WERI-Rb-1 (cell line): ENCODE measurements around the gene CCNT1.
A peak's percentile ranks its signal among the peaks of the same experiment; 100 is the strongest.

ENCODE experiments used
- DNase-seq: peaks from one replicate; pipeline ENCODE4 v3.0.0-alpha.2; 2020
- H3K27ac ChIP-seq: fragments of 250-450 bp; sonication (Bioruptor Pico); 2 replicates; pipeline ENCODE4 v1.5.1; 2020; ENCODE audit warnings: mild to moderate bottlenecking, moderate library complexity
- H3K27me3 ChIP-seq: fragments of 250-450 bp; sonication (Bioruptor Pico); 2 replicates; pipeline ENCODE4 v1.5.1; 2021; ENCODE audit warnings: mild to moderate bottlenecking, low read depth, moderate library complexity; ENCODE audit not compliant: insufficient read depth, severe bottlenecking
- H3K36me3 ChIP-seq: fragments of 250-450 bp; sonication (Bioruptor Pico); 2 replicates; pipeline ENCODE4 v1.5.1; 2020; ENCODE audit warnings: mild to moderate bottlenecking, moderate library complexity
- H3K4me3 ChIP-seq: 2 replicates; pipeline ENCODE4 v1.5.1; 2011; ENCODE audit warnings: low read depth, mild to moderate bottlenecking, control low read depth, low read length
- H3K9me3 ChIP-seq: fragments of 250-450 bp; sonication (Bioruptor Pico); 2 replicates; pipeline ENCODE4 v1.5.1; 2021; ENCODE audit warnings: mild to moderate bottlenecking, moderate library complexity; ENCODE audit not compliant: severe bottlenecking
- TF ChIP-seq, protein P1 (sequence below): IDR thresholded peaks from 2 replicates; pipeline ENCODE4 v1.5.1; 2011; ENCODE audit warnings: low read depth, mild to moderate bottlenecking, control low read depth, inconsistent platforms, low read length

Gene CCNT1

GRCh38 chr12:48716493-48717251 is at the start of gene CCNT1:
TSS of gene CCNT1 (minus strand) at chr12:48716707. CDS start at chr12:48716675, 32 bp downstream.
- peak; percentile 99 for DNase-seq
- Histone ChIP-seq H3K27me3 (no peaks in the 10 kb centered on the region), H3K9me3 (peaks cover 7% of the 10 kb centered on the region), H3K4me3 (peak within 1 kb of the TSS; percentile 75), H3K36me3 (peaks cover 35% of the 10 kb centered on the region), H3K27ac (peak within 1 kb of the TSS; percentile 91)
- TF ChIP-seq, protein P1, sequence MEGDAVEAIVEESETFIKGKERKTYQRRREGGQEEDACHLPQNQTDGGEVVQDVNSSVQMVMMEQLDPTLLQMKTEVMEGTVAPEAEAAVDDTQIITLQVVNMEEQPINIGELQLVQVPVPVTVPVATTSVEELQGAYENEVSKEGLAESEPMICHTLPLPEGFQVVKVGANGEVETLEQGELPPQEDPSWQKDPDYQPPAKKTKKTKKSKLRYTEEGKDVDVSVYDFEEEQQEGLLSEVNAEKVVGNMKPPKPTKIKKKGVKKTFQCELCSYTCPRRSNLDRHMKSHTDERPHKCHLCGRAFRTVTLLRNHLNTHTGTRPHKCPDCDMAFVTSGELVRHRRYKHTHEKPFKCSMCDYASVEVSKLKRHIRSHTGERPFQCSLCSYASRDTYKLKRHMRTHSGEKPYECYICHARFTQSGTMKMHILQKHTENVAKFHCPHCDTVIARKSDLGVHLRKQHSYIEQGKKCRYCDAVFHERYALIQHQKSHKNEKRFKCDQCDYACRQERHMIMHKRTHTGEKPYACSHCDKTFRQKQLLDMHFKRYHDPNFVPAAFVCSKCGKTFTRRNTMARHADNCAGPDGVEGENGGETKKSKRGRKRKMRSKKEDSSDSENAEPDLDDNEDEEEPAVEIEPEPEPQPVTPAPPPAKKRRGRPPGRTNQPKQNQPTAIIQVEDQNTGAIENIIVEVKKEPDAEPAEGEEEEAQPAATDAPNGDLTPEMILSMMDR = 0 out of 2 replicates have a peak, but pooled peaks have one; percentile 7

DNA sequence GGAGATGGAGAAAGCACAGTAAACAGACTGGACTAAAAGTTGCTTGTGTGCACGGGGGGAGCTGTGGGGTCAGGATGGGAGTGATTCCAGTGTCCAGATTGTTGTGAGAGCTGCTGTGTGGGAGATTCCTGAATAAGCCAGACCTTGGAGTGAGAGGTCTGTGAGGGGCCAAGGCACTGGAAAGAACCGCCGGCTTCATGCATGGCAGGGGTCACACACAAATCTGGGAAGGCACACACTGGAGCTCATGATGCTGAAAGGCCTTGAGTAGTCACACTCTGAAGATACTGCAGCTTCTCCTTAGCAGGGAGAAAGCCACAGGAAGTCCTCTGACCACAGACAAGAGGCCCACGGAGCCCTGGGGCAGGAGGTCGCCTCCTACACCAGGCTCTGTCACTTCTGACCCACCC is 49.3 kb upstream of the CCNT1 start:
- no peak for DNase-seq
- Histone ChIP-seq H3K9me3 (no peaks in the 10 kb centered on the region), H3K27ac (no peak overlapping the region), H3K4me3 (no peak overlapping the region), H3K36me3 (peaks cover 34% of the 10 kb centered on the region), H3K27me3 (no peaks in the 10 kb centered on the region)
- TF ChIP-seq, protein P1 = no peak

DNA sequence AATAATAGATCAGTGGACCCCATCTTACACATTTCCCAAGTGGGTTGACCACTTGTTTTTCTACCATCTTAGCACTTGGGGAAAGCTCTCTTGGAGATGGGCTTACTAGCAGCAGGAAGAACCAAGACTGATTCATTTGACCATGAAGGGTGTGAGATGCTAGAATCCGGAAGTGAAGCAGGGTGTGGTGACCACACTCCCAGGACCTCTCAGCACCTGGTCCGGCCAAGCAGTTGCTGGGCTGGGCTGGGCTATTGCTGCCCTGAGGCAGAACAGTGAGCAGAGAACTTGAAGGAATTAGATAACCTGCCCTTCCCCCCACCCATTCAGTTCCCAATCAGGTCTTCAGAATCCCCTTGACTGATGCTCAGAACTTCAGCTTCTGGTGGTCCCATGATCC is 48.0 kb upstream of the CCNT1 start:
- TF ChIP-seq, protein P1 = no peak
- DNase-seq = no peak
- no peak overlapping the region for H3K27ac ChIP-seq
- no peak overlapping the region for H3K4me3 ChIP-seq
- H3K9me3 ChIP-seq = no peaks in the 10 kb centered on the region
- H3K27me3 ChIP-seq = no peaks in the 10 kb centered on the region
- peaks cover 27% of the 10 kb centered on the region for H3K36me3 ChIP-seq

DNA sequence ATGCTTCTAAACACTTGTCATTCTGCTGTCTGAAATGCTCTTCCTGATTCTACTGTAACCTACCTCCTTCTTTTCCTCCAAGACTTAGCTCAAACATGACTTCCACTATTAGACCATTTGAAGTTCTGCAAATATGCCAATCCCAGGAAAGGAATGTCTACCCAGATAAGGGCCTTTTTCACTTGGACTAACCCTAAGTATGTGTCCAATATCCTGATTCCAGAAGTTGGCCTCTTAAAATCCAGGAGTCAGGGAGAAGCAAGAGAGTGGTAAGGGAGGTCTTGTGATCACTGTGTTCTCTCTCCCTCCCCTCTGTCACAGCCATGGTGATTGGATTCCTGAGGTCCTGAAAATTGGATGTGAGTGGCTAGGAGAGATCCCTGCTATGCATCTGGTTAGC is 42.2 kb upstream of the CCNT1 start:
- TF ChIP-seq, protein P1 = no peak
- no peak for DNase-seq
- Histone ChIP-seq H3K9me3 (no peaks in the 10 kb centered on the region), H3K27ac (no peak overlapping the region), H3K4me3 (no peak overlapping the region), H3K27me3 (no peaks in the 10 kb centered on the region), H3K36me3 (no peaks in the 10 kb centered on the region)

DNA sequence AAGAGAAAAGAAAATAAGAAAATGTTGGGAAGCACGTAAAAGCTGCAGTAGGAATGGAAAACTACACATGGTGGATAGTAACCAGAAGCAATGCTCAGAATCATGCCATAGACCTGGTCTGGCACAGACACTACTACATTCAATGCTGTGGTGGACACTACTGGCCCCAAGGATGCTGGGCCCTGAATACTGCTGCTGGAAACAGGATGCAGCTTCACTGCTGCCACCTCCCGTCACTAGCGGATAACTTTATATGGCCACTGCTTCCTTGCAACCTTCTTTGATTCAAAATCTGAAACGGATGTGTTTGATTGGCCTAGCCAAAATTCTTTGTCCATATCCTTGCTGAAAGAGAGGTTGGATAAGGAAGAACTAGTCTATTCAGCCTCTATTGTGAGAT is 41.7 kb upstream of the CCNT1 start:
- no peaks in the 10 kb centered on the region for H3K36me3 ChIP-seq
- DNase-seq = no peak
- no peak overlapping the region for H3K4me3 ChIP-seq
- no peaks in the 10 kb centered on the region for H3K27me3 ChIP-seq
- no peak overlapping the region for H3K27ac ChIP-seq
- TF ChIP-seq, protein P1 = no peak
- H3K9me3 ChIP-seq = no peaks in the 10 kb centered on the region
